NCI-H1417 treated with DMSO at 0.1 percent for 48 hours (cell line): ENCODE data around the gene LIPG.
A peak's percentile ranks its signal among the peaks of the same experiment; 100 is the strongest.
"Not testable (repeated sequence)": the region's sequence is repeated elsewhere in the genome, so short reads cannot be mapped to it uniquely, and the experiment has no call there.

Experiments used
- DNase-seq: peaks from one replicate; lab custom pipeline; 2025; lab: John Stamatoyannopoulos, UW

Gene LIPG

DNA sequence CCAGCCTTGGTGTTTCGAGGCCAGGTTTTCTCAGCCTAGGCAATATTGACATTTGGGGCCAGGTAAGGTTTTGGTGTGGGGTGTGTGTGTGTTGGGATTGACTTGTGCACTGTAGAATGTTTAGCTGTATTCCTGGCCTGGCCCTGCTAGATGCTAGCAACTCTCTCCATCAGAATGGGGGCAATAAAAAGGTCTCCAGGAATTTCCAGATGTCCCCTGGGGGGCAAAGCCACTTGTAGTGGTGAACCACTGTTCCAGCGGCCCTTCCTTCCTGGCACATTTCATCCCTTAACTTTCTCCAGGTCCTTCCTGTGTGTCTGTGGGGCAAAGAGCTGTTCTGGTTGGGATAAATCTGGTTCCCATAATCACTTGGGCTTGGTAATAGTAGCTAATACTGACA is 12.0 kb downstream of the LIPG start:
- DNase-seq = no peak

DNA sequence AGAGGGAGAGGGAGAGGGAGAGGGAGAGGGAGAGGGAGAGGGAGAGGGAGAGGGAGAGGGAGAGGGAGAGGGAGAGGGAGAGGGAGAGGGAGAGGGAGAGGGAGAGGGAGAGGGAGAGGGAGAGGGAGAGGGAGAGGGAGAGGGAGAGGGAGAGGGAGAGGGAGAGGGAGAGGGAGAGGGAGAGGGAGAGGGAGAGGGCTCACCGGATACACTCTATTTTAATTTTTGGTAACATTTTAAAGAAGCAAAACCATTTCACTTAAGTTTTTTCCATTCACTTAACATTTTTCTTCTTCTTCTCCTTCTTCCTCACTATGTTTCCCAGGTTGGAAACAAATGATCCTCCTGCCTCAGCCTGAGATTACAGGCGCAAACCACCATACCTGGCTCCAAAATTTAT is 17.2 kb downstream of the LIPG start:
- DNase-seq = not testable (repeated sequence)

DNA sequence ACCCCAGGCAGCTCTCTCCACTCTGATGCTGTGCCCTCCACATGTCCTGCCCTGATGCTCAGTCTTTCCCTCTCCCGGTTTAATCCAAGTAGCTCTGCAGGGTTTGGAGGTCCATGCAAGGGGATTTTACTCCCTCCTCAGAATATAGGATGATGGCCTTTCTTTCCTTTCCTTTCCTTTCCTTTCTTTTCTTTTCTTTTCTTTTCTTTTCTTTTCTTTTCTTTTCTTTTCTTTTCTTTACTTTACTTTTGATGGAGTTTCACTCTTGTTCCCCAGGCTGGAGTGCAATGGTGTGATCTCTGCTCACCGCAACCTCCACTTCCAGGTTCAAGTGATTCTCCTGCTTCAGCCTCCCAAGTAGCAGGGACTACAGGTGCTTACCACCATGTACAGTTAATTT is 17.7 kb downstream of the LIPG start:
- not testable (repeated sequence) for DNase-seq

DNA sequence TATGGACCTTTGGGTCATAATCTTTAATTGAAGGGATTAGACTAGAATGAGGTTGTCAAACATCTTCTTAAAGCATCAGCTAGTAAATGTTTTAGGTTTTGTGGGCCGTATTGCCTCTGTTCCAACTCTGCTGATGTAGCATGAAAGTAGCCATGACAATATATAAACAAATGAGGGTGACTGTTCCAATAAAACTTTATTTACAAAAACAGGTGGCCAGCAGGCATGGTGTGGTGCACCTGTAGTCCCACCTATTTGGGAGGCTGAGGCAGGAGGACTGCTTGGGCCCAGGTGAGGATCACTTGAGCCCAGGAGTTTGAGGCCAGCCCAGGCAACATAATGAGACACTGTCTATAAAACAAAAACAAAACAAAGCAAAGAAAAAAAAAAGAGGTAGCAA is 18.4 kb downstream of the LIPG start:
- no peak for DNase-seq

DNA sequence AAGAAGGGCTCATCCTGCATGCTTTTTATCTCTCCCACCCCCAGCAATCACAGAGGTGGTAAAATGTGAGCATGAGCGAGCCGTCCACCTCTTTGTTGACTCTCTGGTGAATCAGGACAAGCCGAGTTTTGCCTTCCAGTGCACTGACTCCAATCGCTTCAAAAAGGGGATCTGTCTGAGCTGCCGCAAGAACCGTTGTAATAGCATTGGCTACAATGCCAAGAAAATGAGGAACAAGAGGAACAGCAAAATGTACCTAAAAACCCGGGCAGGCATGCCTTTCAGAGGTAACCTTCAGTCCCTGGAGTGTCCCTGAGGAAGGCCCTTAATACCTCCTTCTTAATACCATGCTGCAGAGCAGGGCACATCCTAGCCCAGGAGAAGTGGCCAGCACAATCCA is 19.5 kb downstream of the LIPG start:
- no peak for DNase-seq

DNA sequence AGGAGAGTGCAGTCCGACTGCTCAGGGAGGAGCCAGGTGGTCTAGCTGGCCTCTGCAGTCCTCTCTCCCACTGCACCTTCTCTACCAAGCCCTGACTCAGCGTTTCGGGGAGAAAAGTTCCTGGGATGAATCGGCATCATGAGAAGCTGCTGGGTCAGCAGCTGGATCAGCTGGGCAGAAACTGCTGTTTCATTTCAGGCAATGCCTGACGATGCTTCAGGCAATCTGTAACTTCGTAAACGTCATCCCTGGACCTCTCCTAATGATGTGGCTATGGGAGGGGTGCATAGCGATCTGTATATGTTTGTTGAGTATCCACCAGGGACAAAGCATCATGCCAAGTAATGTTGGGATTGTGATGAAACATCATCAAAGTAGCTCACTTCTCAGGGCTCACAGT is 20.7 kb downstream of the LIPG start:
- DNase-seq = no peak

DNA sequence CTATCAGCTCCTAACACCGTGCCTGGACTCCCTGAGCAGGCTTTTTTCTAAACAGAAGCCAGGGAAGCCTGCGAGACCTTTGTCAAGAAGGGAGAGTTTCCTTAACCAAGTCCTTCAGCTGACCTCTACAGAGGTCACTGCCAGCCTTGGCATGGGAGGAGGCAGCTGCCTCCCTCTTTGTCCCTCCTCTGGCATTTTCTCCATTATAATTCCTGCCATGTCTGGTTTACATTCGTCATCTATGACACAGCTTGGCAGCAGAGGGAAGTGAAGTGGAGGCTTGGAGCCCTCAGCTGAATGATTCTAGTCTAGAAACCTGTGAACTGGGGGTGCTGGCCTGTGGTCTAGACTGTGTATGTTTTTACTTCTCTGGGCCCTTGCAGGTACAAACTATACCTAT is 22.5 kb downstream of the LIPG start:
- no peak for DNase-seq

DNA sequence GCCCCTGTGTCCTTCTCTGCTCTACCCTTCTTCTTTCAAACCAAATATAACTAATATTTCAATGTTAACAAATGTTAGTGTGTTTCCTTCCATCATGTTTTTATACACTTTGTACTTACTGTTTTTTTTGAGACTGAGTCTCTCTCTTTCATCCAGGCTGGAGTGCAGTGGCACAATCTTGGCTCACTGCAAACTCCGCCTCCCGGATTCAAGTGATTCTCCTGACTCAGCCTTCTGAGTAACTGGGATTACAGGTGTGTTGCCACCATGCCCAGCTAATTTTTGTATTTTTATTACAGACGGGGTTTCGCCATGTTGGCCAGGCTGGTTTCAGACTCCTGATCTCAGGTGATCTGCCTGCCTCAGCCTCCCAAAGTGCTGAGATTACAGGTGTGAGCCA is 23.1 kb downstream of the LIPG start:
- not testable (repeated sequence) for DNase-seq

DNA sequence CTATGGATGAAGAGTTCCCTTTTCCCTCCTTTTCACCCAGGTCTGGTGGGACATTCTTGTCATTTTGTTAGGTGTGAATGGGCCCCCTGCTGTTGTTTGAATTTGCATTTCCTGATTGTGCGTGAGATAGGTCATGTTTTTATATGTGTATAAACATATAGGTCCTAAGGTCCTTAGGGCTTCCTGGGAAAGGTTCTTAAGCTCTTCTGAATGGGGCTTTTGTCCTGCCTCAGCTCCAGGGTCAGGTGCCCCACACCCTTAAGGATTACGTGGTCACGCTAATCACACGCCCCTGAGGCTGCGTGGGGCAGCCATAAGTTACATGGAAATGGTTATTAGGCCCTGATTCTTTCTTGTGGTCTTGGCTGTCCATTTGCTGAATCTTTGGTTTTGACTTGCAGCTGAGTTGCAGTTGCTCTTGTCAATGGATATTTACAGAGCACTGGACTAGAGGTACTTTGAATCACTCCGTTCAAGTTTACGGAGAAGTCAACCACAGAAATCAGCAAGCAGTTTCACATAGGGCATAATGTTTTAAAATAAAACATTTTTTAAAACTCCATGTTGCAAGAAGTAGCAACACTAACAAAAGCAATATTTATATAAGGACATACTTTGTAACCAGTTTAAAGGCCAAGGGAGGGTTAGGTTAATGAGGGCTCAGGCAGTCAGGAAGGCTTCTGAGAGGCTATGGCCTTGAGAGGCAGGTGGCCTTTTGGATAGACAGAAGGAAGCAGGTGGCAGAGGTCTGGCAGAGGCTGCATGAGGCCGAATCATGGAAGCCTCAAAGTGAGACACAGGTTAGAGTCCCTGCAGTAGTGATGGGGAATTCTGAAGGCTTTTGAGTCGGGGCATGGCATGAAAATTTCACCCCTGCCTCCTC is 24.2 kb downstream of the LIPG start:
- DNase-seq = no peak

DNA sequence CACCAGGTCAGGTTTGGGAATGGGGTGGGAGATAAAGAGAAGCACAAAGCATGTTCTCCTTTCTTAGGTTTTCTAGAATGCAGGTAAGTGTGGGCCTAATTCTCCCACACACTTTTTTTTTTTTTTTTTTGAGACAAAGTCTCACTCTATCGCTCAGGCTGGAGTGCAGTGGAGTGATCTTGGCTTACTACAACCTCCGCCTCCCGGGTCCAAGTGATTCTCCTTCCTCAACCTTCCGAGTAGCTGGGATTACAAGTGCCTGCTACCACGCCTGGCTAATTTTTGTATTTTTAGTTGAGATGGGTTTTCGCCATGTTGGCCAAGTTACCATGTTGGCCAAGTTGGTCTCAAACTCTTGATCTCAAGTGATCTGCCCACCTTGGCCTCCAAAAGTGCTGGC is 26.3 kb downstream of the LIPG start:
- no peak for DNase-seq

DNA sequence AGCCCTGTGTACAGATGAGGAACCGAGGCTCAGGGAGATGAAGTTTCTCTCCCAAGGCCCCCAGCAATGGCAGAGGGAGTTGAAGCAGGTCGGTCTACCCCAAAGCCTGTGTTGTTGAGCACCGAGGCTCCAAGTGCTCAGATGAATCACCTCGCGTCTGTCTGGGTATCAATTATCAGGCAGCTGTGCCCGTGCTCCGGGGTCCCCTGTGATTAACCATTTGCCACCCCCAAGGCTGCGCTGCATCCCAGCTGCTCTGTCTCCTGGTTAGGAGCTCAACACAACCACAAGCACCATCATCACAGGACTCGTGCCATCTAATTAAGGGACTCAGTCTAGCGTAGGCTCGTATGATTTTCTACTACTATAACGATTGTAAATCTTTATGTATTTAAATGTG is 27.1 kb downstream of the LIPG start:
- DNase-seq = no peak

DNA sequence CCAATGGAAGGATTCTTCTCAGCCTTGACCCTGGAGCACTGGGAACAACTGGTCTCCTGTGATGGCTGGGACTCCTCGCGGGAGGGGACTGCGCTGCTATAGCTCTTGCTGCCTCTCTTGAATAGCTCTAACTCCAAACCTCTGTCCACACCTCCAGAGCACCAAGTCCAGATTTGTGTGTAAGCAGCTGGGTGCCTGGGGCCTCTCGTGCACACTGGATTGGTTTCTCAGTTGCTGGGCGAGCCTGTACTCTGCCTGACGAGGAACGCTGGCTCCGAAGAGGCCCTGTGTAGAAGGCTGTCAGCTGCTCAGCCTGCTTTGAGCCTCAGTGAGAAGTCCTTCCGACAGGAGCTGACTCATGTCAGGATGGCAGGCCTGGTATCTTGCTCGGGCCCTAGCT is 28.8 kb downstream of the LIPG start:
- no peak for DNase-seq

DNA sequence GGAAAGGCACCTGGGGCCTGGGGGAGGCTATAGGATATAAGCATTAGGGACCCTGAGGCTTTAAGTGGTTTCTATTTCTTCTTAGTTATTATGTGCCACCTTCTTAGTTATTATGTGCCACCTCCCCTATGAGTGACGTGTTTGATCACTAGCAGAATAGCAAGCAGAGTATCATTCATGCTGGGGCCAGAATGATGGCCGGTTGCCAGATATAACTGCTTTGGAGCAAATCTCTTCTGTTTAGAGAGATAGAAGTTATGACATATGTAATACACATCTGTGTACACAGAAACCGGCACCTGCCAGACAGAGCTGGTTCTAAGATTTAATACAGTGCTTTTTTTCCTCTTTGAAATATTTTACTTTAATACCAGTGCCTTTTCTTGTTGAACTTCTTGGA is 29.4 kb downstream of the LIPG start:
- DNase-seq = no peak

DNA sequence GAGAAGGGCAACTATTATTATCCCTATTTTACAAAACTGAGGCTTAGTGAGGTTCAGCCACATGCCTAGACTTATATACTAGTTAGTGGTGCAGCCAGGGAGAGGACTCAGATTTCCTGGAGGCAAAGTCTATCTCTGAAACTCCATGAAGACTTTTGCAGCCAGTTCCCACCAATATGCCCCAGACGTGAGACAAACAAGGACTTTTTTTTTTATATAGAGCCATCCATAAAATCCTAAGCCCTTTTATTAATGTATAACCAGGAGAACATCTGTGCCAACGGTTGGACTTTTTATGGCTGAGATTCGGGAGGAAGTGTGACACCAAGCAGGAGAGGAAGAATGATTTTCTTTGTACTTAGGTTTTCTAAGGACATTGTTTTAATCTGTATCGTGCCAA is 29.9 kb downstream of the LIPG start:
- no peak for DNase-seq

DNA sequence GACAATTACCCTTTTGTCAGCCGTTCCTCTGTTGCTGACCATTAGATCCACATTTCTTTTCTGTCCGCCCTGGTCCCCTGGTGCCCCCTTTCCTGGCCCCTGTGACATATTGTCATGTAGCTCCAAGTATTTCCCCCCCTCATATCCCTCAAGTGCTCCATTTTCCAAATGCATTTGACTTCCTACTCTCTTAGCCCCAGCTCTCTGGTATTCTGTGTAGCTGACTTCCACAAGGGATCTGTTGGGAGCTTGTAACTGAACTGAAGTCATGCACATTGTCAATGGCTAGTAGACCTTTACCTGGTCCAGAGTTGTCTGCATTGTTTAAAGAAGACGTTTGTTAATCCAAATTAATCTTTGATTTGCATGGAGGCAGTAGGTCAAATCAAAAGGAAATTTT is 34.8 kb downstream of the LIPG start:
- no peak for DNase-seq

DNA sequence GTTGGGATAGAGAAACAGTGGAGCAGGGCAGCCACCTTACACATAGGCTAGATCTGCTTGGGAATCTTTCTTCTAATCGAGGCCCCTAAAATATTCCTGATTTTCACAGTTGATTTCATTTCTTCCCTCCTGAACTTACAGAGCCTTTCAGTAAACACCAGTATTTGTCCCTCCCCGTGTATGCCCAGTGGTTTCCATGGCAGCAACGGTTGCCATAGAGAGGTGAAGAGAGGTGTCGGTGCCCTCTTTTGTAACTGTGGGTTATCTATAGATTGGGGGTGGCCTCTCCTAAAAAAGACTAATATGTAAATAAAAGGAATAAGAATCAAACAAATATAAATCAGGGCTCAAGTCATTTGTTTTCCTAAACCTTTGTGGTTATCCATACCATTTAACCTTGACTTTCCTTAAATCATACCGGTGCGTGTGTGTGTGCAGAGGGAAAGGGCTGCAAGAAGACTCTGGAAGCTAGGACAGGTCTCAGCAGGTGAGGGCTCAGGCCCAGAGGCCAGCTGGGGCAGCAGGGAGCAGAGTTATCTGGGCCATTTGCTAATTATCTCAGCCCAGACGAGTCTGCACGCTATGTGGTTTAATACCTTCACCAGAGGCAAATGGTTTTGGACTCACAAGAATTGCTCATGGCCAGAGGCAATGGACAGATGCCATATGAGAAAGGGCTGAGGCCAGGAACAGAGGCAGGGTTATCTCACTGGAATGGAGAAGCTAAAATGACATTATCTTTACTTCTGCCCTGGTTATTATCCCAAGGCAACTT is 35.5 kb downstream of the LIPG start:
- peak; percentile 86 for DNase-seq

DNA sequence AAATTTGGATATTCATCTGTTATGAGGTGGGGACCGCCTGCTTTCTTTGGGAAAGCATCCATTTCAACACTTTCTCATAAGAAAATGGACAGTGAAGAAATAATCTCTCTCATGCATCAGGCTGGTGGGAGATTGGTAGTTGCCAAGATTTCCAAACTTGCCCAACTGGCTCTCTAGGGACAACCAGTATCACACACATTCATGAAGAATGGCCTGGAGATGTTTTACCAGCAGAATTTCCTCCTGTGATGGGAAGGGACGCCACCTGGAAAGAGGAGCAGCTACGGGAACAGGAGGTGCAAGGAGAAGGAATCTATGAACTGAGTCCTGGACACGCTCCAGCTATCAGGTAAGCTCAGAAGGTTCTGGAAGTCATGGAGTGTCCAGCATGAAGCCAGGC is 39.4 kb downstream of the LIPG start:
- DNase-seq = no peak

DNA sequence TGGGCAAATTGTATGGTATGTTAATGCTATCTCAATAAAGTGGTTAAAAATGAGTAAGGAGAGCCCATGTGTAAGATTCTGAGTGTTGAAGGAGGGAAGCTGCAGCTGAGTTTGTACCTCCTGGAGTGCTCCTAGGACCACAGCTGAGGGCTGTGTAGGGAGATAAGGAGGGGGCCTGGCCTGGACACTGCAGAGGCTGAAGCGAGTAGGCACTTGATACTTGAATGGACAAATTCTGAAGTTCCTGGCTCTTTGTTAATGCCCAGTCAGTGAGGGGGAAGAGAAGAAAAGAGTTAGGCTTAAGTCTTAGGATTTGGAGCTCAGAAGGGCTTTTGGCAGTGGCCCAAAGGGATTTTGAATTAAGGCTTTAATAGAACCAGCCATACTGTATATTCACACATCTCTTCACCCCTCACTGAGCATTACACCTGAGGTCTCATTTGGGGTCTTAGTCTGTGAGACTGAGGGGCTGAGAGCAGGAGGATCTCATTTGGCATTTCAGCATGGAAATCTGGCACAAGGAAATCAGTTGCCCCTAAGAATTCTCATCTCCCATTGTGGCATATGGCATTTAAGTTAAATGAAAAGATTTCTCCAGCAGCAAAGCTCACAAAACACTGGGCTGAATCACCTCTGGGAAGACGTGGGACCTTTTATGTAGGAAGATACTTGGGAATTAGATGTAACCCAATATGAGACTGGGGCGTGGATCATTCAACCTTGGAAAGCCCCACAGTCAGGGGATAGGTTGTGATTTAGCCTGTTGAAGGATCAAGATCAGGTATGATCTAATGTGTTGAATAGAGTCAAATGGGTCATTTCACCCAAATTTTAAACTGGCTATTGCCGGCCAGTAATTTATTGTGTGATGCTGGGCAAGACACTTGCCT is 46.8 kb downstream of the LIPG start:
- no peak for DNase-seq

DNA sequence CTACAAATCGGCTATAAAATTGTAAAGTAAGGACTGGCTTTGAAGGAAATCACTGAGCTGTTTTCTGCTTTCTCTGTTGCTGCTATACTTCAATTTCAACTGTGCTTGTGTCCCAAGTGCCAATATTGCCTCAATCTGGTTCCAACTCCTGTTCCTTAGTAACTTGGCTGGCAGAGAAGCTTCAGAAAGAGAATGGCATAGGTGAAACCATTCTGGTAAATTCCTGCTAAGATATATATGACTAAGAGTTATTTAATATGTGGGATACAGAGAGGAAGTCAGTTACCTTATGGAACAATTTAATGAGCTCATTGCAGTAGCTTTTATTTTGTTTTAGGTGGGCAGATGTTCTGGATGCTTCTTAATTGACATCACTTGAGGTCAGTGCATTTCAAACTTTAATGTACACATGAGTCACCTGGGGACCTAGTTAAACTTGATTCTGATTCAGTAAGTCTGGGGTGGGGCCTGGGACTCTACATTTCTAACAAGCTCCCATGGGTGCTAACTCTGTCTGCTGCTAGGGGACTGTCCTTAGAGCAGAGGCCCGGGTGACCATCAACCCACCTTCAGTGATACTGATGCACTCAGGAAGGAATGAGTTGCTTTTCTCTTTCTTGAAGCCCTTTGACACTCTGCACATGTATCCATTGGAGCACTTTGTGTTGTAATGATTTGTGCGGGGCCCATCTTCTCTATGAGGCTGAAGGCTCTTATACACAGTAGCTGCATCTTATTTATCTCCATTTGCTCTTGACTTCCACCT is 47.6 kb downstream of the LIPG start:
- DNase-seq = no peak

DNA sequence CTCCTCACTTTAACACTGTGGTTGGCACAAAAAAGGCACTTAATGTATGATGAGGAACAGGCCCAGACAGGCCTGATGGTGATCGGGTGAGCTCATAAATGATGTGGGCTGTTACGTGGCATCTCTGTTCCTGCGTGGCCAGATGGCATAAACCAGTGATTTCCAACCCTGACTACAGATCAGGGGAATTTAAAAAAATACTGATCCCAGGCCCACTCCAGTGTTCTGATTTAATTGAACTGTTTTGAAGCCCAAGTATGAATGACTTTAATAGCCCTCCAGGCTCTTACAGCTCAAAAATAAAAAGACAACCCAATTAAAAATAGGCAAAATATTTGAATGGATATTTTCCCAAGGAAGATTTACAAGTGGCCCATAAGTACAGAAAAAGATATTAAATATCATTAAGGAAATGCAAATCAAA is 48.2 kb downstream of the LIPG start:
- DNase-seq = no peak

DNA sequence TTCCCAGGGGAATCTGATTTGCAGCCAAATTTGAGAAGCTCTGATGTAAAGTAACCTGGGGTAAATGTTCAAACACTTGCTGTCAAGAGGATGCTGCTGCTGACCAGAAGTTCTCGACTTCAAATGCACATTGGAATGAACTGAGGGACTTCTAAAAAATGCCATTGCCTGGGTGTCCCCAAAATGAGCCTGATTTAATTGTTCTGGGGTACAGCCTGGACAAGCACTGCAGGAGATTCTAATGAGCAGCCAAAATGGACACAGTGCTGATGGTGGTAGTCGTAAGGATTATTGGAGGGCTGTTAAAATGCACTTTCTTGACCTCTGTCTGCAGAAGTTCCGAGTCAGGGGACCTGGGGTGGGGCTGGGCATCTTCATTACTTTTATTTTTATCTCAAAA is 49.5 kb downstream of the LIPG start:
- no peak for DNase-seq
